DMS79 (cell line): Measurements from ENCODE around the gene CNTRL.

Experiments used
- DNase-seq: peaks from one replicate; lab custom pipeline; 2025; lab: John Stamatoyannopoulos, UW

CNTRL gene

GRCh38 chr9:121201738-121202533, 127.2 kb downstream of the CNTRL start, which contains the start of gene RAB14:
Gene RAB14 (minus strand): TSS chr9:121201869. CDS start chr9:121193412, 8,457 bp downstream.
- peak; percentile 97 for DNase-seq

- no peak for DNase-seq
These were observed 129.4 kb downstream of the CNTRL start for GRCh38 chr9:121204121-121204520.

GRCh38 chr9:121204611-121205010, 129.9 kb downstream of the CNTRL start:
- DNase-seq = no peak

GRCh38 chr9:121206516-121207370, 132.0 kb downstream of the CNTRL start:
- DNase-seq = peak; percentile 81

GRCh38 chr9:121207371-121207940, 132.7 kb downstream of the CNTRL start:
- DNase-seq = no peak

- DNase-seq = no peak
These were observed 135.8 kb downstream of the CNTRL start for GRCh38 chr9:121210536-121210935.

GRCh38 chr9:121213136-121213806, 138.5 kb downstream of the CNTRL start:
- peak; percentile 64 for DNase-seq

GRCh38 chr9:121214005-121214404, 139.2 kb downstream of the CNTRL start:
- DNase-seq = no peak

- no peak for DNase-seq
These were observed 141.6 kb downstream of the CNTRL start for GRCh38 chr9:121216271-121216805.

- no peak for DNase-seq
These were observed 143.0 kb downstream of the CNTRL start for GRCh38 chr9:121217609-121218292.

- no peak for DNase-seq
These were observed 143.7 kb downstream of the CNTRL start for GRCh38 chr9:121218357-121219027.

- DNase-seq = no peak
These were observed 144.8 kb downstream of the CNTRL start for GRCh38 chr9:121219530-121219929.

- no peak for DNase-seq
These were observed 146.4 kb downstream of the CNTRL start for GRCh38 chr9:121220996-121221663.

- no peak for DNase-seq
These were observed 146.9 kb downstream of the CNTRL start for GRCh38 chr9:121221664-121222055.

GRCh38 chr9:121222524-121223171, 147.9 kb downstream of the CNTRL start:
- DNase-seq = no peak

- no peak for DNase-seq
These were observed 150.5 kb downstream of the CNTRL start for GRCh38 chr9:121225240-121225639.

- DNase-seq = no peak
These were observed 151.4 kb downstream of the CNTRL start for GRCh38 chr9:121226175-121226574.
